Measurements from ENCODE around the gene GRIK4.

The GRIK4 gene

GRCh38 chr11:120509346-120510053 lies 2.0 kb upstream of the GRIK4 start:
- DNase-seq, result no peak

- no peak for DNase-seq
Measured at GRCh38 chr11:120510406-120511115, 987 bp upstream of the GRIK4 start.

- peak in 1 of 4 experiments; percentile 23 for DNase-seq
Measured at GRCh38 chr11:120511820-120512738, 531 bp downstream of the GRIK4 start.

GRCh38 chr11:120512739-120513435 lies 1.3 kb downstream of the GRIK4 start:
- DNase-seq, result no peak

GRCh38 chr11:120513436-120514315 lies 2.1 kb downstream of the GRIK4 start:
- DNase-seq, result no peak

GRCh38 chr11:120514541-120515121 lies 3.1 kb downstream of the GRIK4 start:
- no peak for DNase-seq

- no peak for DNase-seq
Measured at GRCh38 chr11:120515186-120515723, 3.7 kb downstream of the GRIK4 start.

GRCh38 chr11:120516461-120517389 lies 5.2 kb downstream of the GRIK4 start:
- DNase-seq, result no peak

- DNase-seq, result no peak
Measured at GRCh38 chr11:120517390-120517761, 5.8 kb downstream of the GRIK4 start.

- DNase-seq, result no peak
Measured at GRCh38 chr11:120517801-120518291, 6.3 kb downstream of the GRIK4 start.

GRCh38 chr11:120518356-120518755 lies 6.8 kb downstream of the GRIK4 start:
- DNase-seq, result no peak

- no peak for DNase-seq
Measured at GRCh38 chr11:120519474-120519873, 7.9 kb downstream of the GRIK4 start.

- no peak for DNase-seq
Measured at GRCh38 chr11:120520091-120520822, 8.7 kb downstream of the GRIK4 start.

- no peak for DNase-seq
Measured at GRCh38 chr11:120521176-120521575, 9.6 kb downstream of the GRIK4 start.

GRCh38 chr11:120522021-120522420 lies 10.5 kb downstream of the GRIK4 start:
- DNase-seq, result no peak

GRCh38 chr11:120522736-120523135 lies 11.2 kb downstream of the GRIK4 start:
- DNase-seq, result no peak

GRCh38 chr11:120523196-120523595 lies 11.6 kb downstream of the GRIK4 start:
- DNase-seq, result no peak

- no peak for DNase-seq
Measured at GRCh38 chr11:120524536-120525085, 13.1 kb downstream of the GRIK4 start.

Measured in activated naive CD4-positive, alpha-beta T cell (primary cell).